ENCODE data around the gene FANCD2OS. TPM values are rescaled to one million over a fixed set of nuclear protein-coding genes. Genes with fewer than 3 reads are reported as not detected.
A peak's percentile ranks its signal among the peaks of the same experiment; 100 is the strongest.
"Not testable (repeated sequence)": the region's sequence is repeated elsewhere in the genome, so short reads cannot be mapped to it uniquely, and the experiment has no call there.

Gene FANCD2OS
- total and polyA plus RNA-seq, 10 donors: not detected

DNA sequence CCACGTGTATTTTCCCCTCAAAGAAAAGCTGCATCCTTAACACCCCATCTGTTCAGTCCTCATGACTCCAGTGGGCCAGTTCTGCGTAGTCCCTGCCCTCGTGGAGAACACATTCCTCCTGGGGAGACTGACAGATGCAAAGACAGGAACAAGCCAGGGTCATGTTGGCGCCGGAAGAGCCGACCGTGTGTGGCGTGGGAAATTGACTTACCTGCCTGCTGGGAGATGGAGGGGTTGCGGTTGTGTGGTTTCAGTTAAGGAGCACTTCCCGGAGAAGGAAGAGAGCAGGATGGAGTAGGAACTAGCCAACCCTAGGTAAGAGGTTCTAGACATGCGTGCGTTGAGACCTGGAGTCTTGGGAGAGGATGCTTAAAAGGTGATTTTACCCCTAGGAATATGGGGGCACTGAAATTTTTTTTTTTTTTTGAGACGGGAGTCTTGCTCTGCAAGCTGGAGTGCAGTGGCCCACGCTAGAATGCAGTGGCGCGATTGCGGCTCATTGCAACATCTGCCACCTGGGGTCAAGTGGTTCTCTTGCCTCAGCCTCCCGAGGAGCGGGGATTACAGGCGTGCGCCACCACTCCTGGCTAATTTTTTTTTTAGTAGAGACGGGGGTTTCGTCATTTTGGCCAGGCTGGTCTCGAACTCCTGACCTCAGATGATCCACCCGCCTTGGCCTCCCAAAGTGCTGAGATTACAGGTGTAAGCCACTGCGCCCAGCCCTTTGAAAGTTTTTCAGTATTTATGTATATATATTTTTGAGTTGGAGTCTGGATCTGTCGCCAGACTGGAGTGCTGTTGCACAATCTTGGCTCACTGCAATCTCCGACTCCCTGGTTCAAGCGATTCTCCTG lies 34.9 kb upstream of the FANCD2OS start:
- TF ChIP-seq POLR2A (IDR thresholded peaks at IDR 0.05): no peak
- no peak for TF ChIP-seq POLR2AphosphoS5 (IDR thresholded peaks at IDR 0.05)
- TF ChIP-seq CTCF (IDR thresholded peaks at IDR 0.05 in 8 of 11, conservative IDR thresholded peaks at IDR 0.05 in 3 of 11): no peak
- Histone ChIP-seq H3K9me3 (no peaks in the 10 kb centered on the region), H3K4me3 (peak overlapping the region; percentile 54 to 96 (median 84)), H3K36me3 (peaks cover 0 to 35% (median 15%) of the 10 kb centered on the region in 6 donors), H3K27ac (peak overlapping the region in 7 of 8 donors; percentile 93 to 99 (median 96)), H3K27me3 (replicated peaks in 1 of 7) (no peaks in the 10 kb centered on the region), H3K4me1 (peaks cover 35 to 66% (median 55%) of the 10 kb centered on the region in 6 donors)
- 45 to 71% (median 54%) methylated on average over 25 to 29 of the region's 29 CpGs for WGBS, 5 donors
- DNase-seq: no peak
- intact Hi-C loops (cut with DNase I; ENCODE audit: low total_unique reads): no loop called here

DNA sequence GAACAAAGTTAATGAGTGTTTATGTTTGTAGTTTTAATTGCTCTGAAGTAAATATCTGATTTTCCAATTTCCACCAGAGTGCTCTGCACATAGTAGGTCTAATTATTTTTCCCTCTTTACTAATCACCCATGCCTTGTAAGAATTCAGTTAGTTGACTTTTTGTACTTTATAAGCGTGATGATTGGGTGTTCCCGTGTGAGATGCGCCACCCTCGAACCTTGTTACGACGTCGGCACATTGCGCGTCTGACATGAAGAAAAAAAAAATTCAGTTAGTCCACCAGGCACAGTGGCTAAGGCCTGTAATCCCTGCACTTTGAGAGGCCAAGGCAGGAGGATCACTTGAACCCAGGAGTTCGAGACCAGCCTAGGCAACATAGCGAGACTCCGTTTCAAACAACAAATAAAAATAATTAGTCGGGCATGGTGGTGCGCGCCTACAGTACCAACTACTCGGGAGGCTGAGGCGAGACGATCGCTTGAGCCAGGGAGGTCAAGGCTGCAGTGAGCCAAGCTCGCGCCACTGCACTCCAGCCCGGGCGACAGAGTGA lies 33.0 kb upstream of the FANCD2OS start:
- intact Hi-C loops (cut with DNase I; ENCODE audit: low total_unique reads): no loop called here
- DNase-seq: no peak
- peak overlapping the region; percentile 85 to 99 (median 96) for H3K27ac ChIP-seq
- peak overlapping the region in 7 of 8 donors; percentile 74 to 96 (median 85) for H3K4me3 ChIP-seq
- H3K9me3 ChIP-seq: no peaks in the 10 kb centered on the region
- H3K4me1 ChIP-seq: peaks cover 32 to 48% (median 43%) of the 10 kb centered on the region in 6 donors
- 84 to 91% (median 87%) methylated on average over 23 of the region's 23 CpGs for whole genome bisulfite sequencing, 5 donors
- H3K36me3 ChIP-seq: peaks cover 0 to 16% (median 2%) of the 10 kb centered on the region in 6 donors
- no peak for TF ChIP-seq POLR2A (IDR thresholded peaks at IDR 0.05)
- no peak for TF ChIP-seq CTCF (IDR thresholded peaks at IDR 0.05 in 8 of 11, conservative IDR thresholded peaks at IDR 0.05 in 3 of 11)
- no peak for TF ChIP-seq POLR2AphosphoS5 (IDR thresholded peaks at IDR 0.05)
- H3K27me3 ChIP-seq (replicated peaks in 1 of 7): no peaks in the 10 kb centered on the region

DNA sequence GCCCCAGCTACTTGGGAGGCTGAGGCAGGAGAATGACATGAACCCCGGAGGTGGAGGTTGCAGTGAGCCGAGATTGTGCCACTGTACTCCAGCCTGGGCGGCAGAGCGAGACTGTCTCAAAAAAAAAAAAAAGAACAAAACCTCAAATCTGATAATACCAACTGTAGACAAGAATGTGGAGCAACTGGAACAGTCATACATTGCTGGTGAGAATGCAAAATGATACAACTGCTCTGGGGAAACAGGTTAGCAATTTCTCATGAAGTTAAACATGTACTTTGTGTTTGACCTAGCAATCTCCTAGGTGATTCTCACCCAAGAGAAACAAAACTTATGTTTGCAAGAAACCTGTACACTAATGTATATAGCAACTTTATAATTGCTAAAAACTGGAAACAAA lies 29.1 kb upstream of the FANCD2OS start:
- WGBS, 5 donors: 69 to 92% (median 83%) methylated on average over 4 of the region's 4 CpGs
- TF ChIP-seq POLR2AphosphoS5 (IDR thresholded peaks at IDR 0.05) (no peak), CTCF (IDR thresholded peaks at IDR 0.05 in 8 of 11, conservative IDR thresholded peaks at IDR 0.05 in 3 of 11) (no peak), POLR2A (IDR thresholded peaks at IDR 0.05) (no peak)
- H3K27ac ChIP-seq: no peak overlapping the region
- intact Hi-C loops (cut with DNase I; ENCODE audit: low total_unique reads): no loop called here
- H3K36me3 ChIP-seq: no peaks in the 10 kb centered on the region
- H3K9me3 ChIP-seq: no peaks in the 10 kb centered on the region
- H3K27me3 ChIP-seq (replicated peaks in 1 of 7): no peaks in the 10 kb centered on the region
- H3K4me3 ChIP-seq: no peak overlapping the region
- no peak for DNase-seq
- peaks cover 0 to 9% (median 6%) of the 10 kb centered on the region in 6 donors for H3K4me1 ChIP-seq

GRCh38 chr3:10136426-10137005 lies 28.5 kb upstream of the FANCD2OS start:
- peaks cover 0 to 6% (median 5%) of the 10 kb centered on the region in 6 donors for H3K4me1 ChIP-seq
- intact Hi-C loops (cut with DNase I; ENCODE audit: low total_unique reads): no loop called here
- 90 to 94% (median 93%) methylated on average over 18 to 25 of the region's 25 CpGs for WGBS, 5 donors
- H3K36me3 ChIP-seq: no peaks in the 10 kb centered on the region
- H3K4me3 ChIP-seq: no peak overlapping the region
- no peak for TF ChIP-seq POLR2A (IDR thresholded peaks at IDR 0.05)
- TF ChIP-seq POLR2AphosphoS5 (IDR thresholded peaks at IDR 0.05): no peak
- H3K27ac ChIP-seq: no peak overlapping the region
- no peaks in the 10 kb centered on the region for H3K9me3 ChIP-seq
- DNase-seq: no peak
- H3K27me3 ChIP-seq (replicated peaks in 1 of 7): no peaks in the 10 kb centered on the region

GRCh38 chr3:10135872-10136271 lies 27.8 kb upstream of the FANCD2OS start:
- WGBS, 5 donors: 87 to 93% (median 92%) methylated on average over 8 to 9 of the region's 9 CpGs
- intact Hi-C loops (cut with DNase I; ENCODE audit: low total_unique reads); H3K4me3 ChIP-seq; DNase-seq; H3K27ac ChIP-seq; H3K27me3 ChIP-seq (replicated peaks in 1 of 7); H3K36me3 ChIP-seq; H3K9me3 ChIP-seq; H3K4me1 ChIP-seq: not testable (repeated sequence)

All from spleen (tissue), 11 donors.